Measurements from ENCODE around the gene TRPV4.

DNA sequence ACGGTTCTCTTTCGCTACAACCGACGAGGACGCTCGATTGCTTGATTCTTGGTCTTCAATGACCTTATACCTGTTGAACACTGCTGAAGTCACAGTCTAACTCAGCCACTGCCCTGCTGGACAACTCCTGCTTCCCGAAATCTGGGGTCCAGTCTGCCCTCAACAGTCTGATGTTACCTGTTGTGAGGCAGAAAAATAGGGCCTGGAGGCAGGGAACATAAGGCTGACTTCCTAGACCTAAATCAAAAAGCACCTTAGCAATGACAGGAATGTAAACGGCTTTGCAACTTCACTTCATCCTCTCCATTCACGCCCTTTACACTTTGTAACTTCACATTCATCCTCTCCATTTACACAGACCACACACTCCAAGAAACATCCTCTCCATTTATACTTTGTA lies 47.7 kb upstream of the TRPV4 start:
- no peak for TF ChIP-seq CTCF (IDR thresholded peaks at IDR 0.05; ENCODE audit: poor library complexity)
- no peak for TF ChIP-seq EZH2phosphoT487 (IDR thresholded peaks at IDR 0.05; ENCODE audit: low read depth, severe bottlenecking, unreplicated experiment)

Data from hepatocyte (in vitro differentiated cells).